SK-N-SH (cell line): Measurements from ENCODE around the gene EIF2D. TPM values are rescaled to one million over a fixed set of nuclear protein-coding genes. Genes with fewer than 3 reads are reported as not detected.

Experiments
- CTCF ChIA-PET: fragments of 300-600, 350-600 bp; formaldehyde crosslinking; extraction: SDS; loops from one replicate; lab custom pipeline; 2021; lab: Yijun Ruan, JAX
- POLR2A ChIA-PET: fragments of 350-600 bp; sonication (Branson Sonifier 250); formaldehyde crosslinking; extraction: SDS; loops from one replicate; lab custom pipeline; 2020; ENCODE audit warnings: antibody characterized with exemption, inconsistent platforms; lab: Yijun Ruan, JAX
- DNase-seq: peaks from one replicate; pipeline ENCODE4 v3.0.0; 2012
- H2AFZ ChIP-seq: fragments of 200-600 bp; sonication (generic); 2 replicates; pipeline ENCODE4 v1.8.1; 2016; ENCODE audit warnings: antibody characterized with exemption, mild to moderate bottlenecking, low read depth
- H3F3A ChIP-seq: fragments of 200-600 bp; sonication (generic); replicated peaks from 2 replicates; pipeline ENCODE3; 2016; ENCODE audit warnings: antibody characterized with exemption, mild to moderate bottlenecking; ENCODE audit not compliant: insufficient read depth
- H3K27ac ChIP-seq, 2 experiments: fragments of 200-500 bp in 1 of 2; fragments of 200-600 bp in 1 of 2; sonication (Bioruptor generic) in 1 of 2; sonication (generic), shearing (Covaris generic) in 1 of 2; 2 replicates each; pipeline versions ENCODE4 v1.5.1 to v1.6.1; 2014 to 2016; ENCODE audit warnings: low read depth in 2 of 2, inconsistent platforms in 1 of 2, low read length in 1 of 2, mild to moderate bottlenecking in 1 of 2, mixed read lengths in 1 of 2
- H3K27me3 ChIP-seq: fragments of 200-600 bp; sonication (generic), shearing (Covaris generic); 2 replicates; pipeline ENCODE4 v1.6.1; 2016; ENCODE audit warnings: mixed run types; ENCODE audit not compliant: insufficient read depth
- H3K36me3 ChIP-seq, 2 experiments: fragments of 200-500 bp in 1 of 2; fragments of 200-600 bp in 1 of 2; sonication (Bioruptor generic) in 1 of 2; sonication (generic) in 1 of 2; replicated peaks in 1 of 2; 2 replicates each; pipeline versions ENCODE3 to v1.5.1; 2014 to 2016; ENCODE audit warnings: low read length in 1 of 2, mild to moderate bottlenecking in 1 of 2; ENCODE audit not compliant: insufficient read depth in 2 of 2, control insufficient read depth in 1 of 2
- H3K4me1 ChIP-seq, 2 experiments: fragments of 200-500 bp in 1 of 2; fragments of 200-600 bp in 1 of 2; sonication (Bioruptor generic) in 1 of 2; sonication (generic), shearing (Covaris generic) in 1 of 2; 2 replicates each; pipeline versions ENCODE4 v1.5.1 to v1.6.1; 2014 to 2016; ENCODE audit warnings: low read depth in 1 of 2, low read length in 1 of 2, mixed run types in 1 of 2; ENCODE audit not compliant: insufficient read depth in 2 of 2, control insufficient read depth in 1 of 2
- H3K4me2 ChIP-seq: fragments of 200-600 bp; sonication (generic), shearing (Covaris generic); 2 replicates; pipeline ENCODE4 v1.6.1; 2017; ENCODE audit warnings: mixed run types
- H3K4me3 ChIP-seq, 2 experiments: fragments of 200-500 bp in 1 of 2; fragments of 200-600 bp in 1 of 2; sonication (Bioruptor generic) in 1 of 2; sonication (generic), shearing (Covaris generic) in 1 of 2; 2 replicates each; pipeline versions ENCODE4 v1.5.1 to v1.8.1; 2014 to 2016; ENCODE audit warnings: low read depth in 2 of 2, inconsistent platforms in 1 of 2, low read length in 1 of 2, mild to moderate bottlenecking in 1 of 2, mixed read lengths in 1 of 2, moderate library complexity in 1 of 2
- H3K79me2 ChIP-seq: fragments of 200-600 bp; sonication (generic); 2 replicates; pipeline ENCODE4 v1.8.1; 2017; ENCODE audit warnings: mild to moderate bottlenecking; ENCODE audit not compliant: insufficient read depth
- H3K9ac ChIP-seq: fragments of 200-600 bp; sonication (generic); 2 replicates; pipeline ENCODE4 v1.6.1; 2017; ENCODE audit warnings: mixed run types
- H3K9me2 ChIP-seq: fragments of 200-600 bp; sonication (generic); 2 replicates; pipeline ENCODE4 v1.6.1; 2017; ENCODE audit warnings: mixed run types
- H3K9me3 ChIP-seq: fragments of 200-600 bp; sonication (generic); 2 replicates; pipeline ENCODE4 v1.6.1; 2017; ENCODE audit warnings: mixed run types, mild to moderate bottlenecking, moderate library complexity
- H4K20me1 ChIP-seq: fragments of 200-600 bp; sonication (generic); 2 replicates; pipeline ENCODE4 v1.6.1; 2017; ENCODE audit warnings: mild to moderate bottlenecking, mixed run types; ENCODE audit not compliant: insufficient read depth
- EP300 ChIP-seq, 2 experiments: IDR thresholded peaks; 2 replicates each; pipeline versions ENCODE4 v1.4.0 to v1.6.1; 2012; ENCODE audit warnings: borderline replicate concordance in 1 of 2, low read depth in 1 of 2, low read length in 1 of 2
- EZH2phosphoT487 ChIP-seq: fragments of 200-600 bp; sonication (generic); IDR thresholded peaks from 2 replicates; pipeline ENCODE4 v1.6.1; 2017; ENCODE audit warnings: low read depth, mixed run types, mild to moderate bottlenecking, antibody characterized with exemption, moderate library complexity, borderline replicate concordance
- FOXJ3 ChIP-seq: sonication (generic); formaldehyde crosslinking; IDR thresholded peaks from 2 replicates; pipeline ENCODE4 v1.5.1; 2020; ENCODE audit warnings: mild to moderate bottlenecking, missing genetic modification reagents
- FOXM1 ChIP-seq: IDR thresholded peaks from 2 replicates; pipeline ENCODE4 v1.4.0; 2012; ENCODE audit warnings: low read depth, mild to moderate bottlenecking
- GABPA ChIP-seq: IDR thresholded peaks from 2 replicates; pipeline ENCODE4 v1.4.0; 2012; ENCODE audit warnings: low read depth, mild to moderate bottlenecking
- GATA2 ChIP-seq: sonication (generic); formaldehyde crosslinking; IDR thresholded peaks from 2 replicates; pipeline ENCODE4 v1.5.0; 2020; ENCODE audit warnings: mild to moderate bottlenecking, missing genetic modification reagents
- JUND ChIP-seq: IDR thresholded peaks from 2 replicates; pipeline ENCODE4 v1.4.0; 2012
- MEF2A ChIP-seq: IDR thresholded peaks from 2 replicates; pipeline ENCODE4 v1.4.0; 2012; ENCODE audit warnings: low read depth, borderline replicate concordance
- MXI1 ChIP-seq: IDR thresholded peaks from 2 replicates; pipeline ENCODE4 v1.6.1; 2012; ENCODE audit warnings: mild to moderate bottlenecking, low read depth, low read length, improper control_type of control experiment
- NFIC ChIP-seq: IDR thresholded peaks from 2 replicates; pipeline ENCODE4 v1.4.0; 2012; ENCODE audit warnings: borderline replicate concordance
- RCOR1 ChIP-seq: fragments of 150-350 bp; IDR thresholded peaks from 2 replicates; pipeline ENCODE4 v1.6.1; 2017; ENCODE audit warnings: antibody characterized with exemption, low read length
- RXRA ChIP-seq: IDR thresholded peaks from 2 replicates; pipeline ENCODE4 v1.4.0; 2012; ENCODE audit warnings: low read depth, mild to moderate bottlenecking, borderline replicate concordance
- SIN3A ChIP-seq: IDR thresholded peaks from 2 replicates; pipeline ENCODE4 v1.6.1; 2012; ENCODE audit warnings: low read depth, mild to moderate bottlenecking, low read length, moderate library complexity, borderline replicate concordance
- SMC3 ChIP-seq: IDR thresholded peaks from 2 replicates; pipeline ENCODE4 v1.6.1; 2012; ENCODE audit warnings: low read depth, low read length, improper control_type of control experiment
- TAF1 ChIP-seq: IDR thresholded peaks from 2 replicates; pipeline ENCODE4 v1.6.1; 2012; ENCODE audit warnings: low read depth, mild to moderate bottlenecking, low read length, moderate library complexity, borderline replicate concordance
- TCF12 ChIP-seq: IDR thresholded peaks from 2 replicates; pipeline ENCODE4 v1.4.0; 2012
- TEAD4 ChIP-seq: IDR thresholded peaks from 2 replicates; pipeline ENCODE4 v1.4.0; 2012; ENCODE audit warnings: mild to moderate bottlenecking, borderline replicate concordance; ENCODE audit not compliant: insufficient read depth
- USF2 ChIP-seq: fragments of 150-350 bp; IDR thresholded peaks from 2 replicates; pipeline ENCODE4 v1.6.1; 2017; ENCODE audit warnings: antibody characterized with exemption, low read length, low read depth, borderline replicate concordance
- WGBS: methylation state at CpG from one replicate; pipeline ENCODE4 v1.1.6; 2017; ENCODE audit warnings: low lambda C conversion rate; 5-methylcytosine and 5-hydroxymethylcytosine counted together
- polyA plus RNA-seq, 3 experiments: library from polyadenylated mRNA; depleted of rRNA; stranded (reverse); fragments of >200 nt; gene quantifications; 2 replicates each; pipeline ENCODE4 v1.2.3, GENCODE V29; 2012
- TF ChIP-seq, protein P1 (sequence below): IDR thresholded peaks from 2 replicates; pipeline ENCODE4 v1.4.0; 2012; ENCODE audit warnings: low read depth
- TF ChIP-seq, protein P2 (sequence below): IDR thresholded peaks from 2 replicates; pipeline ENCODE4 v1.4.0; 2012; ENCODE audit warnings: low read depth, borderline replicate concordance

Gene EIF2D
- polyA plus RNA-seq, 1 of the 3 experiments (the other 2 are of a cell fraction): 59.5 TPM

- H3K27me3 ChIP-seq: no peaks in the 10 kb centered on the region
- H3K36me3 ChIP-seq: no peaks in the 10 kb centered on the region
- TF ChIP-seq JUND: no peak
- TF ChIP-seq SIN3A: no peak
- no peak for TF ChIP-seq FOXJ3 (CRISPR knock-in tag)
- TF ChIP-seq, protein P1, sequence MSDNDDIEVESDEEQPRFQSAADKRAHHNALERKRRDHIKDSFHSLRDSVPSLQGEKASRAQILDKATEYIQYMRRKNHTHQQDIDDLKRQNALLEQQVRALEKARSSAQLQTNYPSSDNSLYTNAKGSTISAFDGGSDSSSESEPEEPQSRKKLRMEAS: no peak
- no peak for TF ChIP-seq RCOR1
- TF ChIP-seq NFIC: no peak
- TF ChIP-seq FOXM1: no peak
- no peak for TF ChIP-seq TAF1
- TF ChIP-seq GATA2 (CRISPR knock-in tag): no peak
- no peak for TF ChIP-seq TEAD4
- no peak for TF ChIP-seq EZH2phosphoT487
- TF ChIP-seq, protein P2, sequence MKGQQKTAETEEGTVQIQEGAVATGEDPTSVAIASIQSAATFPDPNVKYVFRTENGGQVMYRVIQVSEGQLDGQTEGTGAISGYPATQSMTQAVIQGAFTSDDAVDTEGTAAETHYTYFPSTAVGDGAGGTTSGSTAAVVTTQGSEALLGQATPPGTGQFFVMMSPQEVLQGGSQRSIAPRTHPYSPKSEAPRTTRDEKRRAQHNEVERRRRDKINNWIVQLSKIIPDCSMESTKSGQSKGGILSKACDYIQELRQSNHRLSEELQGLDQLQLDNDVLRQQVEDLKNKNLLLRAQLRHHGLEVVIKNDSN: no peak
- TF ChIP-seq MXI1: no peak
- no peak for TF ChIP-seq SMC3
- TF ChIP-seq EP300 (IDR thresholded peaks at IDR 0.05; ENCODE audit: borderline replicate concordance in 1 of 2, low read depth in 1 of 2, low read length in 1 of 2): no peak
- no peak for TF ChIP-seq RXRA
- TF ChIP-seq TCF12: no peak
- no peak for TF ChIP-seq MEF2A
- TF ChIP-seq USF2: no peak
- no peak for TF ChIP-seq GABPA
- H4K20me1 ChIP-seq: no peaks in the 10 kb centered on the region
- H3K4me3 ChIP-seq: no peak overlapping the region
- H3K9me3 ChIP-seq: no peaks in the 10 kb centered on the region
- no peak overlapping the region for H3K4me2 ChIP-seq
- DNase-seq: no peak
- no peaks in the 10 kb centered on the region for H3K9me2 ChIP-seq
- H3K9ac ChIP-seq: no peak overlapping the region
- no peak overlapping the region for H3K27ac ChIP-seq
- H2AFZ ChIP-seq: no peak overlapping the region
- 82% methylated on average over 6 of the region's 10 CpGs for WGBS
- ChIA-PET CTCF (interaction anchor here (0.9 to 5.1 kb wide), 6 partner anchors 11 to 78 kb away, joined by 3 to 31 read pairs (median 8); partner anchors contain the start of gene EIF2D), POLR2A (no interaction called here)
- H3K4me1 ChIP-seq: no peaks in the 10 kb centered on the region
- H3K79me2 ChIP-seq: no peaks in the 10 kb centered on the region
- no peaks in the 10 kb centered on the region for H3F3A ChIP-seq
These were observed 44.0 kb downstream of the EIF2D start for GRCh38 chr1:206568256-206568655.
